WI38 (cell line): Measurements from ENCODE around the gene EXOC3.
A peak's percentile ranks its signal among the peaks of the same experiment; 100 is the strongest.

Experiments used
- H3K4me3 ChIP-seq: 2 replicates; pipeline ENCODE4 v1.5.1; 2011; ENCODE audit warnings: low read depth, mild to moderate bottlenecking, control low read depth, low read length
- TF ChIP-seq, protein P1 (sequence below): IDR thresholded peaks from 2 replicates; pipeline ENCODE4 v1.5.1; 2012; ENCODE audit warnings: low read depth, mild to moderate bottlenecking, control low read depth, low read length

EXOC3 gene

DNA sequence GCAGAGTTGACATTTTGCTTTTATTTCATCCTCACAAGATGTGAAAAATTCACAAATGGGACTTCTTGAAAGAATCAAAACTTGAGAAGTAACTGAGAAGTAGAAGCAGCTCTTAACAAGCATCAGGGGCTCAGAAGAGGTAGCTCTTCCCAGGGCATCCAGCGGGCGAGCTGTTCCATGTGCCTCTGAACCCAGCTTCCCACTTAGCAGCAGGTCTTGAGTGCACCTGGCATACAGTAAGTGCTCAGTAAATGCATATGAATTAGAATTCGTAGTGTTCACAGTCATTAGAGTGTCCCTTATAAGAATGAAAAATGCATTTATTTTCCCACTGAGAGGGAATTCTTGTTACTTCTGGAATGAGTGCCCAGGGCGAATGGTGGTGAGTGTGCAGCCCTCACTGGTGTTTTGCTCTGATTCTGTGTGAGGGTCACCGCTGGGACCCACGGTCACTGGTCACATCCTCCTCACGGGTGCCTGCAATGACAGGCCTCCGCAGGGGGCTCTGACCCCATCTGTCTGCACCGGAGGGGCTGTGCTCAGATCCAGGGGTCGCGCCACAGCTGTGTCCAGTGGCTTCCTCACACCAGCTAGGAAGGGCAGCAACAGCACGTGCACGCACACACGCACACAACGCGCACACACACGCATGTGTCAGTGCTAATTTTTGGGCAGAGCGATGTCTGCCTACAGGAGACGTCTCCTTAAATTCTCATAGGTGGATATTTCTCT is 26.9 kb downstream of the EXOC3 start:
- no peak overlapping the region for H3K4me3 ChIP-seq
- TF ChIP-seq, protein P1, sequence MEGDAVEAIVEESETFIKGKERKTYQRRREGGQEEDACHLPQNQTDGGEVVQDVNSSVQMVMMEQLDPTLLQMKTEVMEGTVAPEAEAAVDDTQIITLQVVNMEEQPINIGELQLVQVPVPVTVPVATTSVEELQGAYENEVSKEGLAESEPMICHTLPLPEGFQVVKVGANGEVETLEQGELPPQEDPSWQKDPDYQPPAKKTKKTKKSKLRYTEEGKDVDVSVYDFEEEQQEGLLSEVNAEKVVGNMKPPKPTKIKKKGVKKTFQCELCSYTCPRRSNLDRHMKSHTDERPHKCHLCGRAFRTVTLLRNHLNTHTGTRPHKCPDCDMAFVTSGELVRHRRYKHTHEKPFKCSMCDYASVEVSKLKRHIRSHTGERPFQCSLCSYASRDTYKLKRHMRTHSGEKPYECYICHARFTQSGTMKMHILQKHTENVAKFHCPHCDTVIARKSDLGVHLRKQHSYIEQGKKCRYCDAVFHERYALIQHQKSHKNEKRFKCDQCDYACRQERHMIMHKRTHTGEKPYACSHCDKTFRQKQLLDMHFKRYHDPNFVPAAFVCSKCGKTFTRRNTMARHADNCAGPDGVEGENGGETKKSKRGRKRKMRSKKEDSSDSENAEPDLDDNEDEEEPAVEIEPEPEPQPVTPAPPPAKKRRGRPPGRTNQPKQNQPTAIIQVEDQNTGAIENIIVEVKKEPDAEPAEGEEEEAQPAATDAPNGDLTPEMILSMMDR = no peak

DNA sequence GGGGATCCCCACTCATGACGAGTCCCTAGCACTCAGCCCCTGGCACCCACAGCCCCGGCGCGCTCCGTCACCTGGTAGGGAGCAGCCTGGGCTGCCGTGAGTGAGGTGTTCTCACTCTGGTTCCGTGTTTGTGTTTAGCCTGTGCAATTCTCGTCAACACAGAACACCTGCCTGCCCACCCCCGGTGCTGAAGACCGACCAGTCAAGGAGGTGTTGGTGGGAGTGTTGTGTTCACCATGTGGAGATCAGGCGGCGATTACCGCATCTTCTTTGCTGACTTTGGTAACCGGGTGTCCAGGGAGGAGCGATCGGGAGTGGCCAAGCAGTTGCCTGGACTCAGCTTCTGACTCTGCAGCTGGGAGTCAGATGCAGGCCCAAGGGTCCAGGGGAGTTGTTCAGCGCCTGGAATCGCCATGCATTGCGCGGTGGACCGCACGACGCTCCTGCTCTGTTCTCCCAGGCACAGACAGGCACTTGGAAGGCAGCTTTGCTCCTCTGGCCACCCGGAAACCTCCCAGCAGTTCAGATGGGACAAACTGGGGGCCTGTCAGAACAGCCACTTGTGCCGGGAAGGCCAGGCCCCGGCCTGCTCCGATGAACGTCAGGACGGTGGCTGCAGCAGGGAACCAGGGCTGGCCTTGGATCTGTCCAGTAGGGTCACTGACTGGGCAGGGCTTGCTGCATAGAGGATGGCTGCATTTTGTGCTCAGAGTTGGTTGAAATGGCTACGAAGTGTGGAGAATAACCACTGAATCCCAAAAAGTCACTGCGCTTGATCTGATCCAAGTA is 28.2 kb downstream of the EXOC3 start:
- TF ChIP-seq, protein P1 = no peak
- no peak overlapping the region for H3K4me3 ChIP-seq

DNA sequence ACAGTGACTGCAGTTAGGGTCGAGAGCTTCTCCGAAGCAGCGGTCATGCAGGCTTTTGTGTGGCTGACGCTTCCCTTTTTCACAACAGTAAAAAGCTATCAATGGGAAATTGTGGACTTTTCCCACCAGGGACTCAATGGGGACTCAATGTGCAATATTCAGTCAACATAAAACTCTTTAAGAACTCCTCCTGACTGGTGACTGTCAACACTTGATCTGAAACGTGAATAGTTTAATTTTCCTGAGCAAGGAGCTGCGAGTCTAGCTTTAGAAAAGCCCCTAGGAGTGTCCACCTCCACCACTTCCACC is 28.7 kb downstream of the EXOC3 start:
- TF ChIP-seq, protein P1 = no peak
- H3K4me3 ChIP-seq = peak overlapping the region; percentile 72

DNA sequence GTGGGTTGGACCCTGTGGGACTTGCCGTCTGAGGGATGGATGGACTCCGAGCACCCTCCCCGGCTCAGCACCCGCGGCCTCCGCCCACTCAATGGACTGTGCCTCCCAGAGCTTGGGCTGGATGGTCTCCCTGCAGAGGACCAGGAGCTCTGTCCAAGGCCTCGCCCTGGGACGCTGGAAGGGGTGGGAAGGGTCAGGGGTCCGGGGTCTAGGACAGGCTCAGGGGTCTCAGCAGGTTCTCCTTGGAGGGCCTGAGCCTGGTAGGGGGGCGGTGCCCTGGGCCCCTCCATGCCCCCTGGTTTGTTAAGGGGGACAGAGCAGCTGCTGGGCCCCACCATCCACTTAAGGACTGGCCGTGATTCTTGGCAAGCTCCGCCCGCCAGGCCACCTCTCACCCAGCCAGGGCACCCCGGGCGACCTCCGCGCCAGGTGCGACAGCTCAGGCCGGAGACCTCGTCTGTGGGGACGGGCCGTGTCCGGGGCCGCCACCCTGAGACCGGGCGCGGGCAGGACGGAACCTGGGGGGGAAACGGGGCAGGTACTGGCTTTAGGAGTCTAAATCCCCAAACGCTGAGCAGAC is 29.2 kb downstream of the EXOC3 start:
- TF ChIP-seq, protein P1 = no peak

DNA sequence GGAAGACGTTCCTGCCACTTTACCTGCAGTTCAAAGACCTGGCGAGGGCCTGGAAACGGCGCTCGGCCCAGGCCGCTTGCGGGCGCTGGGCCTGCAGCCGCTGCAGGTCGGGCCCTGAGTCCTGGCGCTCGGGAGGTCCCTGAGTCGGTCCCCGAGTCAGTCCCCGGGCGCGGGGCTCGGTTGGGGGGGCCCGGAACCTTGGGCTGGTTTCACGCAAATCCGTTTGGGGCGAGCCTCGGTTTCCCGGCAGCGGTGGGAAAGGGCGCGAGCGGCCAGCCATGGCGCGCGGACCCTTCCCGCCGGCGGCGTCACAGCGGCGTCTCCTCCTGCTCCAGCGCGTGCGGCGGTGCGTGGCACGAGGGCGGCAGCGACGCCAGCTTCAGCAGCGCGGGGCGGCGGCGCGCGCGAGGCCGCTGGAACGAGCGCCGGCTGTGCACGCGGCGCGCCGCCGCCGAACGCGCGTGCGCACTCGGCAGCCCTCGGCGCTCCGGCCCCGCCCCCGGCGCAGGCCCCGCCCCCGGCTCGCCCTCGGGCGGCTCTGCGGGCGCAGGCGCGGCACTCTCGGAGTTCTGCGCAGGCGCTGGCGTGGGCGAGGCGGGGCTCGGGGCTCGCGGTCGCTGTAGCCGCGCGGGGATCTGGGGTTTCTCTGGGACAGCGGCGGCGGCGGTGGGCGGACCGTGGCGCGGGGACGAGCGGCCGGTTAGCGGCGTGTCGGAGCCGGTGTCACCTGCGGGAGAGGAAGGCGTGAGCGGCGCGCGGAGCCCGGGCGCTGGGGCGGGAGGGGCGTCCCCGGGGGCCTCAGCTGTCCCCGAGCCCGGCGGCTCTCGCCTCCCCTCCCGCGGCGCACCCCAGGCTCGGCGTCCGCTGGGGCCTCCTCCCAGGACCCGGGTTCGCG is 29.9 kb downstream of the EXOC3 start:
- peak overlapping the region; percentile 80 for H3K4me3 ChIP-seq
- TF ChIP-seq, protein P1 = no peak

More for the DNA sequence above, 29.2 kb downstream of the EXOC3 start:
- H3K4me3 ChIP-seq = peak overlapping the region; percentile 72

DNA sequence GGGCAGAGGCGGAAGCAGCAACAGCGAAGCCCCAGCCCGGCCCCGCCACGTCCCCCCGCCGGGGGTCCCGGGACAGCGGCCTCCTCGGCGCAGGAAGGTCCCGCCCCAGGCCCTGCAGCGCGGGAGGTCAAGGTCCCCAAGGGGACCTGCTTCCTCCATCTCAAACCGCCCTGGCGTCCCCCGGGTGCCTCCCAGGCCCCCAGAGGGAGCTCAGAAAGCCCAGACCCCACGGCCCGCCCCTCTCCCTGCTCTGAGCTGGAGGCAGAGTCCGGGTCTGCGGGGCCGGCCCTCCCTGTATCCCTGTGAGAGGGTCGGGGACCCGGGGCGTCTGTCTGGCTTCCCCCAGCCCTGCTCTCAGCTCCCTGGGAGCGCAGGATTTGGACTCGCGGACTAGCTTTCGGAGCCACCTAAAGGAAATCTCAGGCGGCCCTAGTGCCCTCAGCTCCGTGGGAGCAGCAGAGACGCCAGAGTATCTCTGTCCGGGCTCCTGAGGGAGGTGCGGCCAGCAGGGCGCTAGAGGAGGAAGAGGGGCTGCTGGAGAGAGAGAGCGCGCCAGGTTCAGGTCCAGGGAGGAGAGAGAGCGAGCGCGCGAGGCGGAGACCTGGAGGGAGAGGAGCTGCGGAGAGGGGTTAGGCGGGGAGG is 30.7 kb downstream of the EXOC3 start:
- TF ChIP-seq, protein P1 = no peak
- H3K4me3 ChIP-seq = peak overlapping the region; percentile 80

DNA sequence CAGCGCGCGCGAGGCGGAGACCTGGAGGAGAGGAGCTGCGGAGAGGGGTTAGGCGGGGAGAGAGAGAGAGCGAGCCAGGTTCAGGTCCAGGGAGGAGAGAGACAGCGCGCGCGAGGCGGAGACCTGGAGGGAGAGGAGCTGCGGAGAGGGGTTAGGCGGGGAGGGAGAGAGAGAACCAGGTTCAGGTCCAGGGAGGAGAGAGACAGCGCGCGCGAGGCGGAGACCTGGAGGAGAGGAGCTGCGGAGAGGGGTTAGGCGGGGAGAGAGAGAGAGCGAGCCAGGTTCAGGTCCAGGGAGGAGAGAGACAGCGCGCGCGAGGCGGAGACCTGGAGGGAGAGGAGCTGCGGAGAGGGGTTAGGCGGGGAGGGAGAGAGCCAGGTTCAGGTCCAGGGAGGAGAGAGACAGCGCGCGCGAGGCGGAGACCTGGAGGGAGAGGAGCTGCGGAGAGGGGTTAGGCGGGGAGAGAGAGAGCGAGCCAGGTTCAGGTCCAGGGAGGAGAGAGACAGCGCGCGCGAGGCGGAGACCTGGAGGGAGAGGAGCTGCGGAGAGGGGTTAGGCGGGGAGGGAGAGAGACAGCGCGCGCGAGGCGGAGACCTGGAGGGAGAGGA is 31.4 kb downstream of the EXOC3 start:
- peak overlapping the region; percentile 80 for H3K4me3 ChIP-seq
